Body of pancreas (tissue), 4 donors: Measurements from ENCODE around the gene PLA2G4E. TPM values are rescaled to one million over a fixed set of nuclear protein-coding genes. Genes with fewer than 3 reads are reported as not detected.

Experiments used
- ATAC-seq: fragments of 150-250 bp; one replicate; pipeline ENCODE4 v1.9.1; 2016
- DNase-seq, 4 donors: peaks; one replicate each; pipeline ENCODE4 v3.0.0-alpha.2; 2019
- H3K27ac ChIP-seq, 4 donors: fragments of 200-600 bp; sonication (generic); 1 replicate in 3 of 4; 2 replicates in 1 of 4; pipeline versions ENCODE4 v1.5.1 to v1.6.1; 2016 to 2019; ENCODE audit warnings: mild to moderate bottlenecking in 1 of 4, mixed read lengths in 1 of 4, moderate library complexity in 1 of 4
- H3K27me3 ChIP-seq, 2 donors: fragments of 200-600 bp; sonication (generic); one replicate each; pipeline ENCODE4 v1.6.0; 2016; ENCODE audit warnings: mild to moderate bottlenecking in 1 of 2
- H3K36me3 ChIP-seq, 2 donors: fragments of 200-600 bp; sonication (generic); replicated peaks in 1 of 2; 2 replicates each; pipeline ENCODE4 v1.5.1; 2016; ENCODE audit warnings: low read depth in 2 of 2; ENCODE audit not compliant: insufficient read depth in 1 of 2
- H3K4me1 ChIP-seq: fragments of 200-600 bp; sonication (generic); one replicate; pipeline ENCODE4 v1.6.0; 2016
- H3K4me3 ChIP-seq, 2 donors: fragments of 200-600 bp; sonication (generic); 1 replicate in 1 of 2; 2 replicates in 1 of 2; pipeline ENCODE4 v1.5.1; 2016 to 2019
- H3K9me3 ChIP-seq, 3 donors: fragments of 200-600 bp; sonication (generic); 1 replicate in 2 of 3; 2 replicates in 1 of 3; pipeline ENCODE4 v1.5.1; 2016
- POLR2A ChIP-seq, 3 donors: fragments of 450-650 bp; IDR thresholded peaks; one replicate each; pipeline ENCODE4 v1.6.1; 2016; ENCODE audit warnings: antibody characterized with exemption in 3 of 3, mild to moderate bottlenecking in 2 of 3
- WGBS, 2 donors: methylation state at CpG; one replicate each; pipeline ENCODE4 v1.1.5; 2017; 5-methylcytosine and 5-hydroxymethylcytosine counted together
- intact Hi-C: fragments of 100-400 bp; cut with DNase I; formaldehyde crosslinking; loops from one replicate; pipeline ENCODE4 v1.15.1; 2023
- total RNA-seq, 2 donors: library from RNA; depleted of rRNA; stranded (reverse); fragments of >200 nt; gene quantifications; one replicate each; pipeline ENCODE4 v1.1.0, GENCODE V29; 2016
- TF ChIP-seq, protein P1 (sequence below), 7 experiments: fragments of 450-650 bp in 4 of 7; fragments of 200-600 bp in 3 of 7; sonication (generic) in 3 of 7; IDR thresholded peaks; one replicate each; pipeline ENCODE4 v1.5.1; 2016 to 2019; ENCODE audit warnings: antibody characterized with exemption in 7 of 7

PLA2G4E gene
- total RNA-seq, 2 donors from 2014 or later, result not detected

GRCh38 chr15:41992151-41992802, 28.6 kb downstream of the PLA2G4E start:
- no peaks in the 10 kb centered on the region for H3K9me3 ChIP-seq
- 86 to 89% methylated on average over 16 to 18 of the region's 18 CpGs for WGBS, 2 donors
- intact Hi-C loops, result loop anchor here (5.0 to 10.0 kb wide), 3 partner anchors 70 to 153 kb away; no protein-coding TSS in a partner anchor
- no peaks in the 10 kb centered on the region for H3K27me3 ChIP-seq
- TF ChIP-seq POLR2A (IDR thresholded peaks at IDR 0.05), result no peak
- TF ChIP-seq, protein P1, sequence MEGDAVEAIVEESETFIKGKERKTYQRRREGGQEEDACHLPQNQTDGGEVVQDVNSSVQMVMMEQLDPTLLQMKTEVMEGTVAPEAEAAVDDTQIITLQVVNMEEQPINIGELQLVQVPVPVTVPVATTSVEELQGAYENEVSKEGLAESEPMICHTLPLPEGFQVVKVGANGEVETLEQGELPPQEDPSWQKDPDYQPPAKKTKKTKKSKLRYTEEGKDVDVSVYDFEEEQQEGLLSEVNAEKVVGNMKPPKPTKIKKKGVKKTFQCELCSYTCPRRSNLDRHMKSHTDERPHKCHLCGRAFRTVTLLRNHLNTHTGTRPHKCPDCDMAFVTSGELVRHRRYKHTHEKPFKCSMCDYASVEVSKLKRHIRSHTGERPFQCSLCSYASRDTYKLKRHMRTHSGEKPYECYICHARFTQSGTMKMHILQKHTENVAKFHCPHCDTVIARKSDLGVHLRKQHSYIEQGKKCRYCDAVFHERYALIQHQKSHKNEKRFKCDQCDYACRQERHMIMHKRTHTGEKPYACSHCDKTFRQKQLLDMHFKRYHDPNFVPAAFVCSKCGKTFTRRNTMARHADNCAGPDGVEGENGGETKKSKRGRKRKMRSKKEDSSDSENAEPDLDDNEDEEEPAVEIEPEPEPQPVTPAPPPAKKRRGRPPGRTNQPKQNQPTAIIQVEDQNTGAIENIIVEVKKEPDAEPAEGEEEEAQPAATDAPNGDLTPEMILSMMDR (IDR thresholded peaks at IDR 0.05), result no peak
- ATAC-seq (no peak), DNase-seq (no peak)
- H3K27ac ChIP-seq, result no peak overlapping the region
- H3K36me3 ChIP-seq, result no peaks in the 10 kb centered on the region
- H3K4me1 ChIP-seq, result peaks cover 7% of the 10 kb centered on the region
- no peak overlapping the region for H3K4me3 ChIP-seq

DNA sequence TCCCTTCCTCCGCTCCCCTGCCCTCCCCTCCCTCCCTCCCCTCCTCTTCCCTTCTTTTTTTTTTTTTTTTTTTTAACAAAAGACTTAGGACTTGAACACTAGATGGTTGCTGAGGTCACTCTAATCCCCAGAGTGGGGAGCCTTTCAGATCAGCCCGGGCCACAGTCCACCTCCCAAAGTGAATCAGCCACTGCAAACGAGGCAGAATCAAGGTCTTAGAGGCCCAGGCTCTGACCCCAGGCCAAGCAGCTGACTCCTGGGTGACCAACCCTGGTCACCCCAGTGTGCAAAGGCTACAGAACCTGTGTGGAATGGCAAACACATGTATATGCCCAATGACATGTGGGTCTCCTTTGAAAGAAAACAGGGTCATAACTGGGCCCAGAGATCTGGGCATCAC, 30.2 kb downstream of the PLA2G4E start:
- TF ChIP-seq, protein P1 (IDR thresholded peaks at IDR 0.05), result no peak
- TF ChIP-seq POLR2A (IDR thresholded peaks at IDR 0.05), result no peak
- intact Hi-C loops, result loop anchor here (5.0 to 10.0 kb wide), 3 partner anchors 72 to 154 kb away; no protein-coding TSS in a partner anchor
- peaks cover 7% of the 10 kb centered on the region for H3K4me1 ChIP-seq
- H3K4me3 ChIP-seq, result no peak overlapping the region
- H3K27me3 ChIP-seq, result no peaks in the 10 kb centered on the region
- DNase-seq (no peak), ATAC-seq (no peak)
- H3K9me3 ChIP-seq, result no peaks in the 10 kb centered on the region
- 62 to 67% methylated on average over 3 of the region's 3 CpGs for WGBS, 2 donors
- H3K27ac ChIP-seq, result no peak overlapping the region
- H3K36me3 ChIP-seq, result no peaks in the 10 kb centered on the region

- WGBS, 2 donors, result 54 to 82% methylated on average over 1 to 7 of the region's 7 CpGs
- Histone ChIP-seq H3K9me3 (no peaks in the 10 kb centered on the region), H3K27me3 (no peaks in the 10 kb centered on the region), H3K4me1 (peaks cover 5% of the 10 kb centered on the region), H3K27ac (no peak overlapping the region), H3K4me3 (no peak overlapping the region), H3K36me3 (no peaks in the 10 kb centered on the region)
- ATAC-seq (no peak), DNase-seq (no peak)
- intact Hi-C loops, result loop anchor here (5.0 to 10.0 kb wide), 3 partner anchors 72 to 155 kb away; no protein-coding TSS in a partner anchor
- TF ChIP-seq, protein P1 (IDR thresholded peaks at IDR 0.05), result no peak
Measured at GRCh38 chr15:41990243-41990605, 30.6 kb downstream of the PLA2G4E start.

GRCh38 chr15:41989573-41990242, 31.1 kb downstream of the PLA2G4E start:
- Histone ChIP-seq H3K36me3 (no peaks in the 10 kb centered on the region), H3K4me1 (peaks cover under 1% of the 10 kb centered on the region), H3K4me3 (no peak overlapping the region), H3K27ac (no peak overlapping the region), H3K27me3 (no peaks in the 10 kb centered on the region), H3K9me3 (no peaks in the 10 kb centered on the region)
- intact Hi-C loops, result loop anchor here (5.0 to 10.0 kb wide), 3 partner anchors 73 to 155 kb away; no protein-coding TSS in a partner anchor
- 17 to 21% methylated on average over 6 to 9 of the region's 9 CpGs for WGBS, 2 donors
- DNase-seq (peak; percentile 86 to 92 (median 90)), ATAC-seq (peak; percentile 94)
- TF ChIP-seq, protein P1 (IDR thresholded peaks at IDR 0.05), result peak; percentile 97 to 100 (median 98)
- TF ChIP-seq POLR2A (IDR thresholded peaks at IDR 0.05), result no peak
